ENCODE data around the gene GPR180. TPM values are rescaled to one million over a fixed set of nuclear protein-coding genes. Genes with fewer than 3 reads are reported as not detected.

The GPR180 gene
- total and polyA plus RNA-seq, 4 donors, result 1.7 to 7.0 (median 3.9) TPM

DNA sequence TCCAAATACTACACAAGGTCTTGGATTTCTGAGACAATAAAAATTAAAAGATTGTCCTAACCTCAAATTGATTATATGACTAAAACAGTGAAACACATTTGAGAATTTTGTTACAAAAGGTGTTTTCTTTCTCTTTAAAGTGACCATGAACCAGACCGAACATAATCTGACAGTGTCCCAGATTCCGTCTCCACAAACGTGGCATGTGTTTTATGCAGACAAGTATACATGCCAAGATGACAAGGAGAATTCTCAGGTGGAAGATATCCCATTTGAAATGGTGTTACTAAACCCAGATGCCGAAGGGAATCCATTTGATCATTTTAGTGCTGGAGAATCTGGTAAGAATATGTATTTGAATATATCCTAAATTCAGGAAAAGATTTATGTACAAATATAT, 10.4 kb downstream of the GPR180 start:
- 91 to 97% methylated on average over 4 of the region's 4 CpGs for WGBS, 2 donors
- Histone ChIP-seq H3K27ac (ENCODE audit: low read depth in 1 of 2, low read length in 1 of 2) (no peak overlapping the region), H3K27me3 (ENCODE audit: control insufficient read depth in 3 of 3, insufficient read depth in 3 of 3, low read length in 2 of 3) (no peaks in the 10 kb centered on the region), H3K36me3 (ENCODE audit: control insufficient read depth in 4 of 4, insufficient read depth in 4 of 4, low read length in 4 of 4) (peaks cover 2 to 29% (median 4%) of the 10 kb centered on the region in 4 donors), H3K4me1 (ENCODE audit: control insufficient read depth in 5 of 5, insufficient read depth in 5 of 5, low read length in 5 of 5) (no peaks in the 10 kb centered on the region), H3K9me3 (ENCODE audit: control insufficient read depth in 4 of 4, insufficient read depth in 3 of 4, low read length in 3 of 4) (no peaks in the 10 kb centered on the region), H3K4me3 (no peak overlapping the region), H3K9ac (ENCODE audit: insufficient read depth in 1 of 2, low read length in 2 of 2) (no peak overlapping the region)
- TF ChIP-seq, protein P1, sequence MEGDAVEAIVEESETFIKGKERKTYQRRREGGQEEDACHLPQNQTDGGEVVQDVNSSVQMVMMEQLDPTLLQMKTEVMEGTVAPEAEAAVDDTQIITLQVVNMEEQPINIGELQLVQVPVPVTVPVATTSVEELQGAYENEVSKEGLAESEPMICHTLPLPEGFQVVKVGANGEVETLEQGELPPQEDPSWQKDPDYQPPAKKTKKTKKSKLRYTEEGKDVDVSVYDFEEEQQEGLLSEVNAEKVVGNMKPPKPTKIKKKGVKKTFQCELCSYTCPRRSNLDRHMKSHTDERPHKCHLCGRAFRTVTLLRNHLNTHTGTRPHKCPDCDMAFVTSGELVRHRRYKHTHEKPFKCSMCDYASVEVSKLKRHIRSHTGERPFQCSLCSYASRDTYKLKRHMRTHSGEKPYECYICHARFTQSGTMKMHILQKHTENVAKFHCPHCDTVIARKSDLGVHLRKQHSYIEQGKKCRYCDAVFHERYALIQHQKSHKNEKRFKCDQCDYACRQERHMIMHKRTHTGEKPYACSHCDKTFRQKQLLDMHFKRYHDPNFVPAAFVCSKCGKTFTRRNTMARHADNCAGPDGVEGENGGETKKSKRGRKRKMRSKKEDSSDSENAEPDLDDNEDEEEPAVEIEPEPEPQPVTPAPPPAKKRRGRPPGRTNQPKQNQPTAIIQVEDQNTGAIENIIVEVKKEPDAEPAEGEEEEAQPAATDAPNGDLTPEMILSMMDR (IDR thresholded peaks at IDR 0.05; ENCODE audit: control extremely low read depth, extremely low read depth), result no peak
- DNase-seq (no peak), ATAC-seq (ENCODE audit: insufficient read depth, low FRiP score) (no peak)

- no peaks in the 10 kb centered on the region for H3K9me3 ChIP-seq (ENCODE audit: control insufficient read depth in 4 of 4, insufficient read depth in 3 of 4, low read length in 3 of 4)
- TF ChIP-seq, protein P1 (IDR thresholded peaks at IDR 0.05; ENCODE audit: control extremely low read depth, extremely low read depth), result no peak
- DNase-seq (no peak), ATAC-seq (ENCODE audit: insufficient read depth, low FRiP score) (no peak)
- no peak overlapping the region for H3K27ac ChIP-seq (ENCODE audit: low read depth in 1 of 2, low read length in 1 of 2)
- peaks cover 2 to 20% (median 4%) of the 10 kb centered on the region in 4 donors for H3K36me3 ChIP-seq (ENCODE audit: control insufficient read depth in 4 of 4, insufficient read depth in 4 of 4, low read length in 4 of 4)
- H3K9ac ChIP-seq (ENCODE audit: insufficient read depth in 1 of 2, low read length in 2 of 2), result no peak overlapping the region
- H3K4me1 ChIP-seq (ENCODE audit: control insufficient read depth in 5 of 5, insufficient read depth in 5 of 5, low read length in 5 of 5), result no peaks in the 10 kb centered on the region
- H3K4me3 ChIP-seq, result no peak overlapping the region
- H3K27me3 ChIP-seq (ENCODE audit: control insufficient read depth in 3 of 3, insufficient read depth in 3 of 3, low read length in 2 of 3), result no peaks in the 10 kb centered on the region
Observed at GRCh38 chr13:94613051-94613450, 11.4 kb downstream of the GPR180 start.

DNA sequence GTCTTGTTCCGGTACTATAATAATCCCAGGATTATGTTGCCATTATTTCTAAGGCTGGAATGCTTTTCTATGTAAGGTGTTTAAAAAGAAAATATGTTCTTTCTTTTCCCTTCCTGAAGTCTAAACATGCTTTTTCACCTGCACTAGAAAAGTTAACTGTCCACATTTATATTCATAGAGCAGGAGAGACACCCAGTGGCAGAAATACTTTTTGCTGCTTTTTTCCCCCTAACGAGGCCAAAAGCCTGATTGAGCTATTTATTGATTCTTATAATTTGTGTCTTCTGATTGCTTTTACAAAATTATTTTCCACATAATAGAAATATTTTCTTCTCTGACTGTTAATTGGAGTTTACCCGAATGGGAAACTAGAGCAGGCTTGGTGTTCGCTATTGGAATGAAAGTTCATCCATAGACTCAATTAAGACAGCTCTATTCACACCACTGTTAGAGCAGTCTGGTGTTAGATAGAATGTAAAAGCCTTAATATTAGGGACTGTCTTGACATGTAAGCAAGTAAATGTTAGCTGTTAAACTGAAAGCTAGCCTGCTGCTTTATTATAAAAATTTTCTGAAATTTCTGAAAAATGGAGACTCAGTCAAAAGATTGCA, 15.8 kb downstream of the GPR180 start:
- TF ChIP-seq, protein P1 (IDR thresholded peaks at IDR 0.05; ENCODE audit: control extremely low read depth, extremely low read depth), result peak; percentile 38
- Histone ChIP-seq H3K9me3 (ENCODE audit: control insufficient read depth in 4 of 4, insufficient read depth in 3 of 4, low read length in 3 of 4) (no peaks in the 10 kb centered on the region), H3K4me3 (no peak overlapping the region), H3K27ac (ENCODE audit: low read depth in 1 of 2, low read length in 1 of 2) (no peak overlapping the region), H3K27me3 (ENCODE audit: control insufficient read depth in 3 of 3, insufficient read depth in 3 of 3, low read length in 2 of 3) (no peaks in the 10 kb centered on the region), H3K36me3 (ENCODE audit: control insufficient read depth in 4 of 4, insufficient read depth in 4 of 4, low read length in 4 of 4) (peaks cover 2 to 23% (median 4%) of the 10 kb centered on the region in 4 donors), H3K4me1 (ENCODE audit: control insufficient read depth in 5 of 5, insufficient read depth in 5 of 5, low read length in 5 of 5) (no peaks in the 10 kb centered on the region), H3K9ac (ENCODE audit: insufficient read depth in 1 of 2, low read length in 2 of 2) (no peak overlapping the region)
- ATAC-seq (ENCODE audit: insufficient read depth, low FRiP score), result no peak
- DNase-seq, result peak in 2 of 3 donors; percentile 55 to 63
- 73% methylated on average over 4 of the region's 4 CpGs for WGBS, 2 donors

Data from lung (tissue), 12 donors.